ENCODE results near the gene PPP1R14B.

The PPP1R14B gene

GRCh38 chr11:64246871-64247728 lies at the start of gene PPP1R14B:
Gene PPP1R14B, minus strand, starts transcription at chr11:64246943. Its CDS starts 270 bp downstream, at chr11:64246673.
- no peak for TF ChIP-seq CTCF (IDR thresholded peaks at IDR 0.05; ENCODE audit: low read depth, low read length)
- peak within 1 kb of the TSS; percentile 78 to 90 for H3K4me3 ChIP-seq (replicated peaks in 1 of 2; ENCODE audit: low read depth in 2 of 2, low read length in 2 of 2)
- peak; percentile 84 to 90 for DNase-seq (ENCODE audit: low read depth in 2 of 2)

GRCh38 chr11:64296236-64296635 lies 49.5 kb upstream of the PPP1R14B start:
- H3K4me3 ChIP-seq (replicated peaks in 1 of 2; ENCODE audit: low read depth in 2 of 2, low read length in 2 of 2): no peak overlapping the region
- no peak for DNase-seq (ENCODE audit: low read depth in 2 of 2)
- no peak for TF ChIP-seq CTCF (IDR thresholded peaks at IDR 0.05; ENCODE audit: low read depth, low read length)

GRCh38 chr11:64295760-64296159 lies 49.0 kb upstream of the PPP1R14B start:
- no peak for TF ChIP-seq CTCF (IDR thresholded peaks at IDR 0.05; ENCODE audit: low read depth, low read length)
- H3K4me3 ChIP-seq (replicated peaks in 1 of 2; ENCODE audit: low read depth in 2 of 2, low read length in 2 of 2): no peak overlapping the region
- no peak for DNase-seq (ENCODE audit: low read depth in 2 of 2)

GRCh38 chr11:64294774-64295173 lies 48.0 kb upstream of the PPP1R14B start:
- peak in 1 of 2 donors; percentile 47 for DNase-seq (ENCODE audit: low read depth in 2 of 2)
- no peak for TF ChIP-seq CTCF (IDR thresholded peaks at IDR 0.05; ENCODE audit: low read depth, low read length)

GRCh38 chr11:64292460-64293254 lies 45.9 kb upstream of the PPP1R14B start:
- no peak for TF ChIP-seq CTCF (IDR thresholded peaks at IDR 0.05; ENCODE audit: low read depth, low read length)
- no peak for DNase-seq (ENCODE audit: low read depth in 2 of 2)

More at GRCh38 chr11:64294774-64295173, 48.0 kb upstream of the PPP1R14B start:
- no peak overlapping the region for H3K4me3 ChIP-seq (replicated peaks in 1 of 2; ENCODE audit: low read depth in 2 of 2, low read length in 2 of 2)

GRCh38 chr11:64291752-64292459 lies 45.2 kb upstream of the PPP1R14B start:
- no peak for TF ChIP-seq CTCF (IDR thresholded peaks at IDR 0.05; ENCODE audit: low read depth, low read length)
- peak overlapping the region; percentile 11 to 14 for H3K4me3 ChIP-seq (replicated peaks in 1 of 2; ENCODE audit: low read depth in 2 of 2, low read length in 2 of 2)
- DNase-seq (ENCODE audit: low read depth in 2 of 2): no peak

More at GRCh38 chr11:64292460-64293254, 45.9 kb upstream of the PPP1R14B start:
- peak overlapping the region; percentile 11 to 14 for H3K4me3 ChIP-seq (replicated peaks in 1 of 2; ENCODE audit: low read depth in 2 of 2, low read length in 2 of 2)
